Measurements from ENCODE around the gene NCKAP5.

DNA sequence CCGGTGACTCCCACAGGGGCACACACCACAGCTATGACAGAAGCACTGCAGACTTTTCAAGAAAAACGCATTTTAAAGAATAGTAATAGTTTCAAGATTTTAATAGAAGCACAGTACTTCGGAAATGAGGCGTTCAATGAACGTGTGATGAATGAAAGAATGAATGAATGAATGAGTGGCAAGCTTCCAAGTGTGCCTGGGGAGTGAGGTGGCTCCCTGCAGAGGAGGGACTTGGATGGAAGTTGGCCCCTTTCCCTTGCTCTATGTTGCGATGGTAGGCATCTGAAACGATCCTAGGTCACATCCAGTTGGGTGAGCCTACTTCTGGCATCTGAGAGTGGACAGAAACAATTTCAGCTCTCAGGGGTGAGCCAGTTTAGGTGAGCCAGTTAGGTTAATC lies 65.6 kb downstream of the NCKAP5 start:
- TF ChIP-seq, protein P1, sequence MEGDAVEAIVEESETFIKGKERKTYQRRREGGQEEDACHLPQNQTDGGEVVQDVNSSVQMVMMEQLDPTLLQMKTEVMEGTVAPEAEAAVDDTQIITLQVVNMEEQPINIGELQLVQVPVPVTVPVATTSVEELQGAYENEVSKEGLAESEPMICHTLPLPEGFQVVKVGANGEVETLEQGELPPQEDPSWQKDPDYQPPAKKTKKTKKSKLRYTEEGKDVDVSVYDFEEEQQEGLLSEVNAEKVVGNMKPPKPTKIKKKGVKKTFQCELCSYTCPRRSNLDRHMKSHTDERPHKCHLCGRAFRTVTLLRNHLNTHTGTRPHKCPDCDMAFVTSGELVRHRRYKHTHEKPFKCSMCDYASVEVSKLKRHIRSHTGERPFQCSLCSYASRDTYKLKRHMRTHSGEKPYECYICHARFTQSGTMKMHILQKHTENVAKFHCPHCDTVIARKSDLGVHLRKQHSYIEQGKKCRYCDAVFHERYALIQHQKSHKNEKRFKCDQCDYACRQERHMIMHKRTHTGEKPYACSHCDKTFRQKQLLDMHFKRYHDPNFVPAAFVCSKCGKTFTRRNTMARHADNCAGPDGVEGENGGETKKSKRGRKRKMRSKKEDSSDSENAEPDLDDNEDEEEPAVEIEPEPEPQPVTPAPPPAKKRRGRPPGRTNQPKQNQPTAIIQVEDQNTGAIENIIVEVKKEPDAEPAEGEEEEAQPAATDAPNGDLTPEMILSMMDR (conservative IDR thresholded peaks at IDR 0.05): no peak
- TF ChIP-seq EZH2 (IDR thresholded peaks at IDR 0.05; ENCODE audit: low read depth): no peak
